Activated naive CD8-positive, alpha-beta T cell treated with anti-CD3 and anti-CD28 coated beads, Interleukin-2, amount 10 ng/mL, durations not matched to agents 7 days and 5 days (primary cell): ENCODE data around the gene TOX3. TPM values are rescaled to one million over a fixed set of nuclear protein-coding genes. Genes with fewer than 3 reads are reported as not detected.

Experiments
- ATAC-seq: fragments of 150-1000 bp; cut with Tn5 transposase; one replicate; pipeline ENCODE4 v1.10.0; 2021; ENCODE audit warnings: low read depth, moderate library complexity
- POLR2A ChIA-PET: fragments of 350-600 bp; sonication (Branson Sonifier 250); formaldehyde crosslinking; loops from one replicate; lab custom pipeline; 2021; ENCODE audit warnings: antibody characterized with exemption; lab: Charles Lee
- DNase-seq: peaks from one replicate; pipeline ENCODE4 v3.0.0; 2021
- H3K27ac Mint-ChIP-seq: one replicate; pipeline ENCODE4 v1.8.0; 2022; ENCODE audit warnings: mild to moderate bottlenecking, mixed read lengths
- H3K27me3 Mint-ChIP-seq: one replicate; pipeline ENCODE4 v1.8.0; 2022; ENCODE audit warnings: mild to moderate bottlenecking, moderate library complexity, mixed read lengths
- H3K36me3 Mint-ChIP-seq: one replicate; pipeline ENCODE4 v1.8.0; 2021; ENCODE audit warnings: mild to moderate bottlenecking, mixed read lengths
- H3K4me1 Mint-ChIP-seq: one replicate; pipeline ENCODE4 v1.8.0; 2021; ENCODE audit warnings: mixed read lengths
- H3K4me3 Mint-ChIP-seq: one replicate; pipeline ENCODE4 v1.8.0; 2022; ENCODE audit warnings: mild to moderate bottlenecking, moderate library complexity, mixed read lengths
- H3K9me3 Mint-ChIP-seq: one replicate; pipeline ENCODE4 v1.8.0; 2021; ENCODE audit warnings: mixed read lengths
- total RNA-seq, 2 experiments: library from RNA; stranded (reverse); gene quantifications; one replicate each; pipeline ENCODE4 v1.2.3, GENCODE V29; 2021

TOX3 gene
- total RNA-seq, 2 experiments from 2014 or later = not detected

GRCh38 chr16:52460639-52461178, 86.2 kb downstream of the TOX3 start:
- no peak overlapping the region for H3K27ac Mint-ChIP-seq
- no peaks in the 10 kb centered on the region for H3K27me3 Mint-ChIP-seq
- no peaks in the 10 kb centered on the region for H3K4me1 Mint-ChIP-seq
- no peaks in the 10 kb centered on the region for H3K36me3 Mint-ChIP-seq
- no peak for ATAC-seq
- H3K9me3 Mint-ChIP-seq = no peaks in the 10 kb centered on the region
- no peak for DNase-seq
- no peak overlapping the region for H3K4me3 Mint-ChIP-seq
- POLR2A ChIA-PET = no interaction called here

- Mint-ChIP-seq H3K27me3 (no peaks in the 10 kb centered on the region), H3K36me3 (no peaks in the 10 kb centered on the region), H3K4me3 (no peak overlapping the region), H3K27ac (no peak overlapping the region), H3K4me1 (no peaks in the 10 kb centered on the region), H3K9me3 (peaks cover 7% of the 10 kb centered on the region)
- POLR2A ChIA-PET = no interaction called here
- no peak for ATAC-seq
- DNase-seq = no peak
Measured at GRCh38 chr16:52456368-52456767, 90.6 kb downstream of the TOX3 start.

- Mint-ChIP-seq H3K4me1 (no peaks in the 10 kb centered on the region), H3K27ac (no peak overlapping the region), H3K27me3 (no peaks in the 10 kb centered on the region), H3K36me3 (no peaks in the 10 kb centered on the region), H3K9me3 (peaks cover 7% of the 10 kb centered on the region), H3K4me3 (no peak overlapping the region)
- ATAC-seq (no peak), DNase-seq (no peak)
- POLR2A ChIA-PET = no interaction called here
Measured at GRCh38 chr16:52455549-52456277, 91.2 kb downstream of the TOX3 start.

- DNase-seq (no peak), ATAC-seq (no peak)
- H3K27me3 Mint-ChIP-seq = no peaks in the 10 kb centered on the region
- POLR2A ChIA-PET = no interaction called here
- no peaks in the 10 kb centered on the region for H3K4me1 Mint-ChIP-seq
- H3K36me3 Mint-ChIP-seq = no peaks in the 10 kb centered on the region
- no peak overlapping the region for H3K27ac Mint-ChIP-seq
- H3K4me3 Mint-ChIP-seq = no peak overlapping the region
- peaks cover 7% of the 10 kb centered on the region for H3K9me3 Mint-ChIP-seq
Measured at GRCh38 chr16:52453644-52454043, 93.3 kb downstream of the TOX3 start.

GRCh38 chr16:52451971-52452421, 94.9 kb downstream of the TOX3 start:
- POLR2A ChIA-PET = no interaction called here
- no peak for ATAC-seq
- Mint-ChIP-seq H3K4me3 (no peak overlapping the region), H3K36me3 (no peaks in the 10 kb centered on the region), H3K4me1 (no peaks in the 10 kb centered on the region), H3K9me3 (peaks cover 7% of the 10 kb centered on the region), H3K27me3 (no peaks in the 10 kb centered on the region), H3K27ac (no peak overlapping the region)
- DNase-seq = no peak

- Mint-ChIP-seq H3K4me3 (no peak overlapping the region), H3K27me3 (no peaks in the 10 kb centered on the region), H3K4me1 (no peaks in the 10 kb centered on the region), H3K9me3 (peaks cover 7% of the 10 kb centered on the region), H3K27ac (no peak overlapping the region), H3K36me3 (no peaks in the 10 kb centered on the region)
- POLR2A ChIA-PET = no interaction called here
- ATAC-seq (no peak), DNase-seq (no peak)
Measured at GRCh38 chr16:52450916-52451315, 96.0 kb downstream of the TOX3 start.

- Mint-ChIP-seq H3K27ac (no peak overlapping the region), H3K4me3 (no peak overlapping the region), H3K36me3 (no peaks in the 10 kb centered on the region), H3K27me3 (no peaks in the 10 kb centered on the region), H3K9me3 (peaks cover 7% of the 10 kb centered on the region), H3K4me1 (no peaks in the 10 kb centered on the region)
- ATAC-seq = no peak
- no peak for DNase-seq
- POLR2A ChIA-PET = no interaction called here
Measured at GRCh38 chr16:52450241-52450640, 96.7 kb downstream of the TOX3 start.

- no peak for ATAC-seq
- POLR2A ChIA-PET = no interaction called here
- Mint-ChIP-seq H3K4me3 (no peak overlapping the region), H3K36me3 (no peaks in the 10 kb centered on the region), H3K4me1 (no peaks in the 10 kb centered on the region), H3K27ac (no peak overlapping the region), H3K27me3 (no peaks in the 10 kb centered on the region), H3K9me3 (no peaks in the 10 kb centered on the region)
- DNase-seq = no peak
Measured at GRCh38 chr16:52446080-52446479, 100.9 kb downstream of the TOX3 start.

- H3K27ac Mint-ChIP-seq = no peak overlapping the region
- POLR2A ChIA-PET = no interaction called here
- ATAC-seq = no peak
- no peak overlapping the region for H3K4me3 Mint-ChIP-seq
- peaks cover 3% of the 10 kb centered on the region for H3K9me3 Mint-ChIP-seq
- DNase-seq = no peak
- H3K27me3 Mint-ChIP-seq = no peaks in the 10 kb centered on the region
- no peaks in the 10 kb centered on the region for H3K36me3 Mint-ChIP-seq
- no peaks in the 10 kb centered on the region for H3K4me1 Mint-ChIP-seq
Measured at GRCh38 chr16:52441886-52442285, 105.1 kb downstream of the TOX3 start.

GRCh38 chr16:52440248-52440647, 106.7 kb downstream of the TOX3 start:
- POLR2A ChIA-PET = no interaction called here
- ATAC-seq (no peak), DNase-seq (no peak)
- peaks cover 3% of the 10 kb centered on the region for H3K9me3 Mint-ChIP-seq
- no peak overlapping the region for H3K27ac Mint-ChIP-seq
- H3K27me3 Mint-ChIP-seq = no peaks in the 10 kb centered on the region
- no peaks in the 10 kb centered on the region for H3K4me1 Mint-ChIP-seq
- H3K4me3 Mint-ChIP-seq = no peak overlapping the region
- no peaks in the 10 kb centered on the region for H3K36me3 Mint-ChIP-seq

- Mint-ChIP-seq H3K4me1 (no peaks in the 10 kb centered on the region), H3K9me3 (peaks cover 3% of the 10 kb centered on the region), H3K4me3 (no peak overlapping the region), H3K27ac (no peak overlapping the region), H3K36me3 (no peaks in the 10 kb centered on the region), H3K27me3 (no peaks in the 10 kb centered on the region)
- POLR2A ChIA-PET = no interaction called here
- ATAC-seq = no peak
- DNase-seq = no peak
Measured at GRCh38 chr16:52439750-52440149, 107.2 kb downstream of the TOX3 start.

GRCh38 chr16:52439171-52439701, 107.7 kb downstream of the TOX3 start:
- POLR2A ChIA-PET = no interaction called here
- Mint-ChIP-seq H3K27ac (no peak overlapping the region), H3K36me3 (no peaks in the 10 kb centered on the region), H3K4me3 (no peak overlapping the region), H3K27me3 (no peaks in the 10 kb centered on the region), H3K4me1 (no peaks in the 10 kb centered on the region), H3K9me3 (peaks cover 3% of the 10 kb centered on the region)
- no peak for ATAC-seq
- DNase-seq = no peak

GRCh38 chr16:52437277-52437670, 109.7 kb downstream of the TOX3 start:
- ATAC-seq = no peak
- Mint-ChIP-seq H3K4me3 (no peak overlapping the region), H3K27me3 (no peaks in the 10 kb centered on the region)

More at GRCh38 chr16:52437277-52437670, 109.7 kb downstream of the TOX3 start:
- DNase-seq = no peak
- Mint-ChIP-seq H3K9me3 (peaks cover 3% of the 10 kb centered on the region), H3K27ac (no peak overlapping the region), H3K36me3 (no peaks in the 10 kb centered on the region), H3K4me1 (no peaks in the 10 kb centered on the region)
- POLR2A ChIA-PET = no interaction called here
